Medulla oblongata (tissue), 1 donor: ENCODE data around the gene FOSL2.
A peak's percentile ranks its signal among the peaks of the same experiment; 100 is the strongest.
"Not testable (repeated sequence)": the region's sequence is repeated elsewhere in the genome, so short reads cannot be mapped to it uniquely, and the experiment has no call there.

Experiments
- DNase-seq: peaks from one replicate; pipeline ENCODE4 v3.0.0-alpha.2; 2015; ENCODE audit errors: extremely low spot score

FOSL2 gene

DNA sequence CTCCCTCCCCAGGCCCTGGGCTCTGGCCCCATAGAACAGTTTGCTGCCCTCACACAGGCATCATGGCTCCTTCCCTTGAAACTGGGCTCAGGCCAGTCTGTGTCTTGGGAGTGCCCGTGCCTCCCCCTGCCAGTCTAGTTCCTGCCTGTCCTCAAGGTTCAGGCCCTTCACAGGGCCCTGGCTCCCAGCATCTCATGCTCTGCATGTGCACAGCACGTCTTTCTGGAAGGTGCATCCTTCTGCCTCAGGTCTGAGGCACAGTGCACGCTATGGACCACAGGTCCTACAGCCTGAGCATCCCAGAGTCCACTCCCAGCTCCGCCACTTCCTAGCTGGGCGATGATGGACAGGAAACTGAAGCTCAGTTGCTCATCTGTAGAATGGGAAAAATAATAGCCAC is 35.6 kb upstream of the FOSL2 start:
- no peak for DNase-seq

GRCh38 chr2:28357948-28358667 is 34.5 kb upstream of the FOSL2 start:
- no peak for DNase-seq

DNA sequence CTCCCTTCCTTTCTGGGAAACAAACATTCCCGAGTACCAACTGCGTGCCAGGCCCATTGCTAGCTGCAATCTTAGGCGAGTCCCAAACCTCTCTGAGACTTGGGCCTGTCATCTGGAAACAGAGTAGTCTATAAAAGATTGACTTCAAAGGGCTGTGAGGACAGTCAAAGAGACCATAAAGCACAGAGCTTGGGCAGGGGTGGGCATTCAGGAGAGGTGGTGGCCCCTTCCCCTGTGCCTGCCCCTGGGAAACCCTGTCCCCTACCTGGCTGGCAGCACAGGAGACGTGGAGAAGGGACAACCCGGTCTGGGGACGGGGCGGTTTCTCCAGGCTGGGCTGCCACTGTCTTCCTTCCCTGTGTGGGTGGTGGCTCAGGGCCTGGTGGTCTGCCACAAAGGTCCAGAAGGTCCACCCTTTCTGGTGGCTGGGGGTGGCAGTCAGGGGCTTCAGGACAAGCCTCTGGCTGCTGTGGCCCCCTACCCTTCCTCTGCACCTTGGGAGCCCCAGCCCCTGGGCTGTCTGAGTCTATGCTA is 33.9 kb upstream of the FOSL2 start:
- DNase-seq, result no peak

DNA sequence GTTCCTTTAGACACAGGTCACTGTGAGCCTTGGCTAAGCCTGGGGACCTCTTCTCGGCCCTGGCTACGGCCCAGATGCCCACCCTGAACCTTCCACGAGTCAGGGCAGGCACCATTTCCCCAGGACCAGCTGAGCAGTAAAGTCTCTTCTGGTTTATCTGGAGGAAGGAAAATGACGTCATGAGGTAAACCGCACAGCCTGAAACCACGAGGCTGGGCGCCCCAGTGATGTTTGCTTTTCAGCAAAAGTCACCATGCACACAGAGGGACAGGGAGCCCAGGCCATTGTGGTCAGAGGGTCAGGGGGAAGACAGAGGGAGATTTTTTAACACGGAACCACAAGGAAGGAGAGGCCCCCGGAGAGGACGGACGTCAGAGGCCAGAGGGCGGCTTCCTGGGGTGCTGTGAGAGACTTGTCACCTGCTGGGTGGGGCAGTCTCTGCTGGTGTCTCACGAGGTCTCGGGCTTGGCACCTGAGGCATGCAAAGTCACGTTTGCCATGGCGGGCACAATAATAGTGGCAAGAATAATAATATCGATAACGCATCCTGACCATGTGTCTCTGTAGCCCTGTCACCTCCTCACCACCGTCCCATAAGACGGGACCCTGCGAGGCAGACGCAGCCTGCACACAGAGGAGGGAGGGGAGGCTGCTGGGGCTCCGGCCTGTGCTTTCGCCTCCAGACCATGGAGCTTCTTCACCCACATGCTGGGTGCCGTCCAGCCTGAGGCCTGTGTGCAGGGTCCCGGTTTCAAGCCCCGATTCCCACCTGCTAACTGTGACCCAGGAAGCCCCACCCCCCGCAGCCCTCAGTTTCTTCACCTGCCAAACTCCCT is 33.2 kb upstream of the FOSL2 start:
- peak; percentile 71 for DNase-seq

- DNase-seq, result no peak
Observed at GRCh38 chr2:28360058-28360717, 32.5 kb upstream of the FOSL2 start.

GRCh38 chr2:28360718-28361293 is 31.9 kb upstream of the FOSL2 start:
- DNase-seq, result no peak

DNA sequence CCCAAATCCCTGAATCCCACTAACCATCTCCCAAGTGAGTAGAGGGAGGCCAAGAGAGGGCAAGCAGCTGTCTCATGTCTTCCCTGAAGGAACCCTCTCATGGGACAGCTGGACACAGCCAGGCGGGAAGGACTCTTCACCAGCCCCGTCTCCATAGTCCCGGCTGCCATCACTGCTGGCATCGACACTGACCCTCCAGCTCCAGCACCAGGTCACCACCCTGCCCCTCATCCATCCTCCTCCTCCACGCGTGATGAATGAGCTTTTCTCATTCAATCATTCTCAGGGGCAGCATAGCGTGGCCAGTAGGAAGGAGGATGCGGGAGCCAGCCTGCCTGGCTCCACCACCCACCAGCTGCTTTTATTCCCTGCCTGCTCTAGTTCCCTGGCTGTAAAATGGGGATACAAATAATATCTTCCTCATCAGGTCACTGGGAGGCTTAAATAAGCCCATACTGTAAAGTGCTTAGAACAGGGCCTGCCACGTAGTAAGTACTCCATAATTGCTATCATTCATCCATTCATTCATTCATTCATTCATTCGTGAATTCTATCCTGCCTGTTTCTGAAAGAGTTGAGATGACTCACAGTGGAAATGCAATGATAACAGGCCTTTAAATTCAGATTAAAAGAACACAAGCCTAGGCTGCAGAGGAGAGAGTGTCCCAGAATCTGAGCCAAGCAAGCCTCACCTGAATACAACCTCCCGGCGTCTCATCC is 30.5 kb upstream of the FOSL2 start:
- DNase-seq, result no peak

GRCh38 chr2:28362991-28363521 is 29.6 kb upstream of the FOSL2 start:
- no peak for DNase-seq

DNA sequence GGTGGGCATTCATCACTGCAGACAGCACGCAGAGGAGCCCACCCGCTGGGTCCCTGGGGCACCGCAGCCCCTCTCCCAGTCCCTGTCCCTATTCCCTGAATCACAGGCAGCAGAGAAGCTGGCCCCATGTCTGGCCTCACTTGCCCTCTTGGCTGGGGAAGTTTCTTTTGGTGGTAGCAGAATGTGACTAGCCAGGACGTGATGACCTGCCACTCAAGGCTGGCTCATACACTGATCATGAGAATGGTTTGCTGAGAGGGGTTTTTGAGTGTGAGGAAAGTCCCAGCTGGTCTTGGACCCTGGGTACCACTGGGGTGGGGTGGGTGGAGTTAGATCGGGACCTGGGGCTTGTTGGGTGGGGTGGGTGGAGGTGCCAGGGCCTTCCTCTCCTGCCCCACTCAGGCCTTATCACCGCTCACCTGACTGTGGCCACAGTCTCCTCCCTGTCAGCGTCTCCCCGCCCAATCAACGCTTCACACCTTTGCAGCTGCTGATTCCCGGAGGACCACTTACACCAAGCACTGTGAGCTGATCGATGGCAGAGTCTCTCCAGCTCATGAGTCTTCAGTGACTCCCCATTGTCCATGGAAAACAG is 28.9 kb upstream of the FOSL2 start:
- DNase-seq, result no peak

GRCh38 chr2:28364610-28365009 is 28.0 kb upstream of the FOSL2 start:
- no peak for DNase-seq

DNA sequence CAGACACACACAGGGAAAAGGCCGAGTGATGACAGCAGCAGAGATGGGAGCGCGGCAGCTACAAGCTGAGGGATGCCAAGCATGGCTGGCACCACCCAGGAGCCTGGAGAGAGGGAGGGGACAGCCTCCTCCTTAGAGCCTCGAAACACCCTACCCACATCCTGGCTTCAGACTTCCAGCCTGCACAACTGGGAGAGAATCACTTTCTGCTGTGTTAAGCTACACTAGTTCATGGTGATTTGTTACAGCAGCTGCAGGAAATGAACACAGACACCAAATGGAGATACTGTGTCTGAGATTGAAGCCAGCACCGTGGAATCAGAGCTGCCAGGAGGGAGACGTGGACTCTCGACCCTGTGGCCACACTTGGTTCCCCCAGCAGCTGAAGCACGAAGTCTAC is 27.5 kb upstream of the FOSL2 start:
- no peak for DNase-seq

DNA sequence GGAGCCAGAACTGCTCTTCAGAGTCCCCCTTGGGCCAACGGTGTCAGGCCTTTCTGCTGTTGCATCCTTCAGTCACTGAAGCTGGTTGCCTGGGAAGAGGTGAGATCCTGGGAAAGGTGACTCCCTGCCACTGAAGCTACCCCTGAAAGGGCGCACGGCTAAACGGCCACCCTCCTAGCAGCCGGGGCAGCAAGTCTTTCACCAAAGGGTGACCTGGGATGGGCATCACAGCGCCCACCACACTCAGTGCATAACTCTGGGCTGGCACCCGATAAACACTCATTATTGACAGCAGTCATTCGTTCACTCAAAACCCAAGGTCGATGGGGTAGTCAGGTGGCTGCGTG is 26.5 kb upstream of the FOSL2 start:
- DNase-seq, result no peak

DNA sequence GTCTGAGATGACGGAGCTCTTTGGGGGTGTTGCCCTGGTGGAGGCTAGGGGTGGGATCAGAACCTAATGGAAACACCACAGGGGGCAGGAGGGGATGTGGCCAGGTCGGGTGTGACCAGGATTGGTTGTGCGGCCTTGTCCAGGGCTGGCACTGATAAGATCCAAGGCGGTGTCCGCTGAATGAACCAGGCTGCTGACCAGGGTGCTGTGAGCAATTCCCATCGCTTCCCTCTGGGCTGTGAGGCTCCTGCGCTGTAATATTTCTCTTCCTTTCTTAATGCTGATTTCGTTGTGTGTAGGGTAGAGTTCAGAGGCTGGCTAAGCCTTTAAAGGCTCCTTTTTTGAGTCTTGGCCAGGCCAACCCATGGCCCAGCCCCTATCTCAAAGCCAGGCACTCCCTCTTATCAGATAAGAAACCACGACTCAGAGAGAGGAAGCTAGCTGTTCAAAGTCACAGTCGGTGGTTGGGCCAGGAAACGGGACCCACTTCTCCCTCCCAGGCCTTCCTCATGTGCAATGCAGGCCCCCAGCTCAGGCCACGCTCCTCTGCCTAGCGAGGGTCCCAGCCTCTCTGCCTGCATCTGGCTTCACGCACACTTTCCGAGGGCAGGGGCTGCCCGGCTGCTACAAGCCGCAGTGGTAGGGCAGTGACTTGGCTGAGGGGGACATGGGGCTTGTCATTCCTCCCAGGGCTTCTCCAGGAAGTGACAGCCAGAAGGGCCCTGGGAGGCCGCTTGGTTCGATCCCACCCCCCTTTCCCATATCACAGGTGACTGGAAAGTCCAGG is 26.0 kb upstream of the FOSL2 start:
- DNase-seq, result peak; percentile 18

DNA sequence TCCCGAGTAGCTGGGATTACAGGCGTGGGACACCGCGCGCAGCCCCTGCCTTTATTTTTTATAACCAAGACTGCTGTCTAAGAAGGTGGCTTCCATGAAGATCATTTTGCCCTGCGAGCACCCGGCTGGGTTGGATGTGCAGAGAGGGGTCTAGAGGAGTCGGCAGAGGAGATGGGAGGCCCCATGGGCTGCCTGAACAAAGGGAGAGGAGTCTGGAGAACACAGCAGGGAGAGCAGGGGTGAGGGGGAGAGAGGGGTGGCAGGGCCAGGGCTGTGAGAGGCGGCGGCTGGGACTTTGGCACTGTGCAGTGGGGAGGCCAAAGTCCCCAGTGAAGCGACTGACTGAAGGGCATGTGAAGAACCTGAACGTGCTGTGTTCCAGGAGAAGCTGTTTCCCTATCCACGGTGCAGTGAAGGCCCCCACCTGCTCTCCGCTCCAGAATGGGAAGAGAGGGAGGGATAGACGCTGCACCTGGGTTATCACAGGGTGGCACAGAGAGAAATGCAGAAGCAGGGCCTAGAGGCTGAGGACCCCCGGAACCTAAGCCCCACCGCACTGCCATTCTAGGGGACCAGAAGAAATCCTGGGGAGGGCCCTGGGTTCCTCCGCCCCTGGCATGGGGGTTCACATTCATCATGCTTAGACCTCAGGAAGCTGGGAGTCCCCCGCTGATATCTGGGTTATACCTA is 24.8 kb upstream of the FOSL2 start:
- DNase-seq, result no peak

GRCh38 chr2:28368357-28368798 is 24.3 kb upstream of the FOSL2 start:
- DNase-seq, result no peak

- DNase-seq, result no peak
Observed at GRCh38 chr2:28369358-28369757, 23.3 kb upstream of the FOSL2 start.

- DNase-seq, result no peak
Observed at GRCh38 chr2:28370354-28370753, 22.3 kb upstream of the FOSL2 start.

DNA sequence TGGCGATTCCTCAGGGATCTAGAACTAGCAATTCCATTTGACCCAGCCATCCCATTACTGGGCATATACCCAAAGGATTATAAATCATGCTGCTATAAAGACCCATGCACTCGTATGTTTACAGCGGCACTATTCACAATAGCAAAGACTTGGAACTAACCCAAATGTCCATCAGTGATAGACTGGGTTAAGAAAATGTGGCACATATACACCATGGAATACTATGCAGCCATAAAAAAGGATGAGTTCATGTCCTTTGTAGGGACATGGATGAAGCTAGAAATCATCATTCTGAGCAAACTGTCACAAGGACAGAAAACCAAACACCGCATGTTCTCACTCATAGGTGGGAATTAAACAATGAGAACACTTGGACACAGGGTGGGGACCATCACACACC is 20.9 kb upstream of the FOSL2 start:
- not testable (repeated sequence) for DNase-seq

- no peak for DNase-seq
Observed at GRCh38 chr2:28373854-28374253, 18.8 kb upstream of the FOSL2 start.
